Neural progenitor cell (in vitro differentiated cells): ENCODE results near the gene CHMP4B.

Experiments used
- EZH2 ChIP-seq: fragments of 200-600 bp; sonication (generic); IDR thresholded peaks from 2 replicates; pipeline ENCODE4 v1.6.1; 2017; ENCODE audit warnings: antibody characterized with exemption, mild to moderate bottlenecking, moderate library complexity
- TF ChIP-seq, protein P1 (sequence below): fragments of 200-600 bp; sonication (generic); IDR thresholded peaks from 2 replicates; pipeline ENCODE4 v1.5.1; 2017; ENCODE audit warnings: antibody characterized with exemption, mild to moderate bottlenecking

DNA sequence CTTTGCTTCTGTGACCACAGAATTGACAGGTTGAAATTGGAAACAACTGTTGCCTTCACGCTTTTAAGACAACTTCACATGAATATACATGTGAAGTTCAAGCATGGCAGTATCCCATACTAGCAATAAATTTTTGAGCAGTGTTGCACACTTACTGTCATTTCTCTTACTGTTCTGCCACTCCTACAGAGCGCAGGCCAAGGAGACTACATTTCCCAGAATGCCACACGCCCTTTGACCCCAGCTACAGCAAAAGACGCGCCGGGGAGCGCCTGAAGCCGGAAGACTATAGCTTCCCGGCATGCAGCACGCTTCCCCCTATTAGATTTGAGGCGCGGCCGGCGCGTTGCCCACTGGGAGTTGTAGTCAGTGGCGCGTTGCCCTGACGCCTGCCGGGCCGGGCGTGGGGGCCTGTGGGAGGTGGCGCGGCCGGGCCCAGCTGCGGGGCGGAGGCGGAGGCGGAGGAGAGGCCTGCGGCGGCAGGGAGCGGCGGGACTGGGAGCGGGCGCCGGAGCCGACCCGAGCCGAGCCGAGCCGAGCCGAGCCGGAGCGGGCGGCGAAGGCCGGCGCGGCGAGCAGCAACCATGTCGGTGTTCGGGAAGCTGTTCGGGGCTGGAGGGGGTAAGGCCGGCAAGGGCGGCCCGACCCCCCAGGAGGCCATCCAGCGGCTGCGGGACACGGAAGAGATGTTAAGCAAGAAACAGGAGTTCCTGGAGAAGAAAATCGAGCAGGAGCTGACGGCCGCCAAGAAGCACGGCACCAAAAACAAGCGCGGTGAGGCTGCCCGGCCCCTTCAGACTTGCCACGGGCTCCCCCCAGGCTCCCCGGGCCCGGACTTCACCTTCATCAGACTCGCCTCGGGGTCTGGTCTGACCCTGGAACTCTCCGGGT, at the start of gene CHMP4B:
- TF ChIP-seq, protein P1, sequence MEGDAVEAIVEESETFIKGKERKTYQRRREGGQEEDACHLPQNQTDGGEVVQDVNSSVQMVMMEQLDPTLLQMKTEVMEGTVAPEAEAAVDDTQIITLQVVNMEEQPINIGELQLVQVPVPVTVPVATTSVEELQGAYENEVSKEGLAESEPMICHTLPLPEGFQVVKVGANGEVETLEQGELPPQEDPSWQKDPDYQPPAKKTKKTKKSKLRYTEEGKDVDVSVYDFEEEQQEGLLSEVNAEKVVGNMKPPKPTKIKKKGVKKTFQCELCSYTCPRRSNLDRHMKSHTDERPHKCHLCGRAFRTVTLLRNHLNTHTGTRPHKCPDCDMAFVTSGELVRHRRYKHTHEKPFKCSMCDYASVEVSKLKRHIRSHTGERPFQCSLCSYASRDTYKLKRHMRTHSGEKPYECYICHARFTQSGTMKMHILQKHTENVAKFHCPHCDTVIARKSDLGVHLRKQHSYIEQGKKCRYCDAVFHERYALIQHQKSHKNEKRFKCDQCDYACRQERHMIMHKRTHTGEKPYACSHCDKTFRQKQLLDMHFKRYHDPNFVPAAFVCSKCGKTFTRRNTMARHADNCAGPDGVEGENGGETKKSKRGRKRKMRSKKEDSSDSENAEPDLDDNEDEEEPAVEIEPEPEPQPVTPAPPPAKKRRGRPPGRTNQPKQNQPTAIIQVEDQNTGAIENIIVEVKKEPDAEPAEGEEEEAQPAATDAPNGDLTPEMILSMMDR: no peak
- TF ChIP-seq EZH2: no peak
